GM20431 (cell line): ENCODE measurements around the gene FAM20C.

Source experiments
- in situ Hi-C: fragments of 300-500 bp; cut with MseI, MboI; formaldehyde crosslinking; loops from one replicate; pipeline ENCODE4 v1.15.0; 2020; ENCODE audit warnings: low sequenced_read_pairs; ENCODE audit not compliant: unreplicated experiment

Gene FAM20C

DNA sequence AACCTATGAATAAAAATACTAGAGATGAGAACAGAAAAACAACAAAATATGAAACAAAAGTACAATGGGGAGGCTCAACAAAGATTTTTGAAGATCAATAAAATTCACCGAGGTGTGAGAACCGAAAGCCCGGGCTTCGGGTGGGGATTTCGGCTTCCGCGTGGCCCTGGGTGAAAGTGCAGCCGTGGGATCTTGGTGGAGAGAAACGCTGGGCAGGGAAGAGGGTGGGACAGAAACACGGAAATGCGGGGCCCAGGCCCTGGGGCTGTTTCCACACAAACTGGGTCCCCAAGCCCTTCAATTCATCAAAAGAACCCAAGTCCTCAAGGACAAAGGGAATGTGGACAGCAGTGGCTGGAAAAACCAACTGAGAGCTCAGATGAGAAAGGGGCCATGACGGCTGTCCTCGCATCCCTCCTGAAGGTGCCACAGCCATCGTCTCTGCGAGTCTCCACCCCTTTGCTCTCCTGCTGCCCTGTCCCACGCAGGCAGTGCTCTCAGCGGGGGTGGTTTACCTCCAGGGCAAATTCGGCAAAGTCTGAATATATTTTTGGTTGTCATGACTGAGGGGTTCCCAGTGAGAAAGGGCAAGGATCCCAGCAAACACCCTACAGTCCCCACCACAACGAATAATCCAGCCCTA, 117.3 kb downstream of the FAM20C start:
- in situ Hi-C loops, result loop anchor here (10.0 kb wide), 1 partner anchor 465 kb away; no protein-coding TSS in a partner anchor
